ENCODE results near the gene ASIC2.

- TF ChIP-seq, protein P1, sequence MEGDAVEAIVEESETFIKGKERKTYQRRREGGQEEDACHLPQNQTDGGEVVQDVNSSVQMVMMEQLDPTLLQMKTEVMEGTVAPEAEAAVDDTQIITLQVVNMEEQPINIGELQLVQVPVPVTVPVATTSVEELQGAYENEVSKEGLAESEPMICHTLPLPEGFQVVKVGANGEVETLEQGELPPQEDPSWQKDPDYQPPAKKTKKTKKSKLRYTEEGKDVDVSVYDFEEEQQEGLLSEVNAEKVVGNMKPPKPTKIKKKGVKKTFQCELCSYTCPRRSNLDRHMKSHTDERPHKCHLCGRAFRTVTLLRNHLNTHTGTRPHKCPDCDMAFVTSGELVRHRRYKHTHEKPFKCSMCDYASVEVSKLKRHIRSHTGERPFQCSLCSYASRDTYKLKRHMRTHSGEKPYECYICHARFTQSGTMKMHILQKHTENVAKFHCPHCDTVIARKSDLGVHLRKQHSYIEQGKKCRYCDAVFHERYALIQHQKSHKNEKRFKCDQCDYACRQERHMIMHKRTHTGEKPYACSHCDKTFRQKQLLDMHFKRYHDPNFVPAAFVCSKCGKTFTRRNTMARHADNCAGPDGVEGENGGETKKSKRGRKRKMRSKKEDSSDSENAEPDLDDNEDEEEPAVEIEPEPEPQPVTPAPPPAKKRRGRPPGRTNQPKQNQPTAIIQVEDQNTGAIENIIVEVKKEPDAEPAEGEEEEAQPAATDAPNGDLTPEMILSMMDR (IDR thresholded peaks at IDR 0.05; ENCODE audit: low read length) = no peak
- TF ChIP-seq EZH2 (IDR thresholded peaks at IDR 0.05; ENCODE audit: borderline replicate concordance, low read length) = no peak
These were observed 27.0 kb downstream of the ASIC2 start for GRCh38 chr17:33266116-33266515.

All from OCI-LY1 (cell line).